Type B pancreatic cell (in vitro differentiated cells): ENCODE measurements around the gene UTS2R. TPM values are rescaled to one million over a fixed set of nuclear protein-coding genes. Genes with fewer than 3 reads are reported as not detected.

Experiments
- DNase-seq: peaks from one replicate; pipeline ENCODE4 v3.0.0; 2021; ENCODE audit warnings: mixed read lengths; ENCODE audit not compliant: unreplicated experiment; ENCODE audit errors: extremely low spot score
- H3K27ac Mint-ChIP-seq: 2 replicates; pipeline ENCODE4 v1.8.0; 2021; ENCODE audit warnings: mild to moderate bottlenecking, mixed read lengths
- H3K27me3 Mint-ChIP-seq: 2 replicates; pipeline ENCODE4 v1.8.0; 2021; ENCODE audit warnings: mixed read lengths
- H3K36me3 Mint-ChIP-seq: 2 replicates; pipeline ENCODE4 v1.8.0; 2021; ENCODE audit warnings: mixed read lengths
- H3K4me1 Mint-ChIP-seq: one replicate; pipeline ENCODE4 v1.8.0; 2021; ENCODE audit warnings: mixed read lengths; ENCODE audit not compliant: unreplicated experiment
- H3K4me3 Mint-ChIP-seq: 2 replicates; pipeline ENCODE4 v1.8.0; 2021; ENCODE audit warnings: mild to moderate bottlenecking, mixed read lengths
- H3K9me3 Mint-ChIP-seq: 2 replicates; pipeline ENCODE4 v1.8.0; 2021; ENCODE audit warnings: mixed read lengths
- total RNA-seq: library from RNA; stranded (reverse); gene quantifications from 2 replicates; pipeline ENCODE4 v1.2.1, GENCODE V29; 2021; ENCODE audit warnings: low replicate concordance
- TF ChIP-seq, protein P1 (sequence below): fragments of 200-600 bp; sonication (generic); conservative IDR thresholded peaks from 2 replicates; pipeline ENCODE4 v1.5.0; 2021; ENCODE audit warnings: antibody characterized with exemption, mild to moderate bottlenecking

Gene UTS2R
- total RNA-seq, 1 donor from 2014 or later: 0.97 TPM

DNA sequence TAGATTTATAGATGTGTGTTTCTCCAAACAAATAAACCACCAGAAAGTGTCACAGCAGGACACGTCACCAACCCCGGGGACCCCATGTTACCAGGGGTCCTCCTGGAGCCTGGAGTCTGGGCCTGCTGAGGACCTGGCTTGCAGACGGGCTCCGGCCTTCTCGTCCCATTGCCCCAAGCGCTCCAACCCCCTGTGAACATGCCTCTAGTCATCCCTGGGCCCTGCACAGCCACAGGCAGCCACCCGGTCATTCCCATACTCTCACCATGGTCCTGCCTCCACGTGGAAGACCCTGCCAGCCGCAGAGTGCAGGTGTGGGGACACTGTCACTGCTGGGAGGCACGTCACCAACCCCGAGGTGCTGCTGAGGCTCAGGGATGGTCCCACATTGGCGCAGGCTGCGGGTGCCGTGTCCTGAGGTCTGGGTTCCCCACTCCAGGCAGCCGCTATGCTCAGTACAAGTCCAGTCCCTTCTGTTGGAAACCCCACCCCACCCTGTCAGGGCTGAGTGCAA, 42.5 kb upstream of the UTS2R start:
- H3K9me3 Mint-ChIP-seq: no peaks in the 10 kb centered on the region
- DNase-seq: no peak
- peak overlapping the region; percentile 48 for H3K27ac Mint-ChIP-seq
- no peak overlapping the region for H3K4me3 Mint-ChIP-seq
- peaks cover 10% of the 10 kb centered on the region for H3K4me1 Mint-ChIP-seq
- TF ChIP-seq, protein P1, sequence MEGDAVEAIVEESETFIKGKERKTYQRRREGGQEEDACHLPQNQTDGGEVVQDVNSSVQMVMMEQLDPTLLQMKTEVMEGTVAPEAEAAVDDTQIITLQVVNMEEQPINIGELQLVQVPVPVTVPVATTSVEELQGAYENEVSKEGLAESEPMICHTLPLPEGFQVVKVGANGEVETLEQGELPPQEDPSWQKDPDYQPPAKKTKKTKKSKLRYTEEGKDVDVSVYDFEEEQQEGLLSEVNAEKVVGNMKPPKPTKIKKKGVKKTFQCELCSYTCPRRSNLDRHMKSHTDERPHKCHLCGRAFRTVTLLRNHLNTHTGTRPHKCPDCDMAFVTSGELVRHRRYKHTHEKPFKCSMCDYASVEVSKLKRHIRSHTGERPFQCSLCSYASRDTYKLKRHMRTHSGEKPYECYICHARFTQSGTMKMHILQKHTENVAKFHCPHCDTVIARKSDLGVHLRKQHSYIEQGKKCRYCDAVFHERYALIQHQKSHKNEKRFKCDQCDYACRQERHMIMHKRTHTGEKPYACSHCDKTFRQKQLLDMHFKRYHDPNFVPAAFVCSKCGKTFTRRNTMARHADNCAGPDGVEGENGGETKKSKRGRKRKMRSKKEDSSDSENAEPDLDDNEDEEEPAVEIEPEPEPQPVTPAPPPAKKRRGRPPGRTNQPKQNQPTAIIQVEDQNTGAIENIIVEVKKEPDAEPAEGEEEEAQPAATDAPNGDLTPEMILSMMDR: no peak
- no peaks in the 10 kb centered on the region for H3K36me3 Mint-ChIP-seq
- peaks cover 5% of the 10 kb centered on the region for H3K27me3 Mint-ChIP-seq

DNA sequence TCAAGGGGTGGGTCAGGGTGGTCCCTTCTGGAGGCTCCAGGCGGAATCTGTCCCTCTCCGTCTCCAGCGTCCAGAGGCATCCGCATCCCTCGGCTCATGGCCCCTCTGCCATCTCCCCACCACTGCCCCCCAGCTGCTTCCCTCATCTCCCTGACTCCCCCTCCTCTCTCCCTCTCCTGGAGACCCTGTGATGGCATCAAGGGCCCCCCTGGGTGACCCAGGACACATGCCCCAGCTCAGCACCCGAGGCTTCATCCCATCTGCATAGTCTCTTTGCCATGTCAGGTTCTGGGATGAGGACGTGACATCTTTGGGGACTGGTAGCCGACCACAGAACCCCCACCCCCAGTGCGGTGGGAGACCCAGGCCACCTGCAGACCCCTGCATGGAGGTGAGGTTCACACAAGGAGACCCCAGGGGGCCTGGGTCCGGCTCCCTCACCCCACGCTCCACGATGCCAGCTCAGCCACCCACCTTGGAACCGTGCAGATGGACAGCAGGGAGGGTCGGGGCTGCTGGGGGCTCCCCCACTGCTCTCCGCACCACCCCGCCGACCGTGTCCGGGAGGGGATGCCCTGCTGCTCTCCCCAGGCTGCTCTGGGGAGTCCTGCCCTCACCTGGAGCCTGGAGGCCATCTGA, 41.8 kb upstream of the UTS2R start:
- H3K27ac Mint-ChIP-seq: no peak overlapping the region
- H3K36me3 Mint-ChIP-seq: no peaks in the 10 kb centered on the region
- TF ChIP-seq, protein P1: no peak
- H3K27me3 Mint-ChIP-seq: peaks cover 5% of the 10 kb centered on the region
- no peak for DNase-seq
- peaks cover 10% of the 10 kb centered on the region for H3K4me1 Mint-ChIP-seq
- no peak overlapping the region for H3K4me3 Mint-ChIP-seq
- no peaks in the 10 kb centered on the region for H3K9me3 Mint-ChIP-seq

DNA sequence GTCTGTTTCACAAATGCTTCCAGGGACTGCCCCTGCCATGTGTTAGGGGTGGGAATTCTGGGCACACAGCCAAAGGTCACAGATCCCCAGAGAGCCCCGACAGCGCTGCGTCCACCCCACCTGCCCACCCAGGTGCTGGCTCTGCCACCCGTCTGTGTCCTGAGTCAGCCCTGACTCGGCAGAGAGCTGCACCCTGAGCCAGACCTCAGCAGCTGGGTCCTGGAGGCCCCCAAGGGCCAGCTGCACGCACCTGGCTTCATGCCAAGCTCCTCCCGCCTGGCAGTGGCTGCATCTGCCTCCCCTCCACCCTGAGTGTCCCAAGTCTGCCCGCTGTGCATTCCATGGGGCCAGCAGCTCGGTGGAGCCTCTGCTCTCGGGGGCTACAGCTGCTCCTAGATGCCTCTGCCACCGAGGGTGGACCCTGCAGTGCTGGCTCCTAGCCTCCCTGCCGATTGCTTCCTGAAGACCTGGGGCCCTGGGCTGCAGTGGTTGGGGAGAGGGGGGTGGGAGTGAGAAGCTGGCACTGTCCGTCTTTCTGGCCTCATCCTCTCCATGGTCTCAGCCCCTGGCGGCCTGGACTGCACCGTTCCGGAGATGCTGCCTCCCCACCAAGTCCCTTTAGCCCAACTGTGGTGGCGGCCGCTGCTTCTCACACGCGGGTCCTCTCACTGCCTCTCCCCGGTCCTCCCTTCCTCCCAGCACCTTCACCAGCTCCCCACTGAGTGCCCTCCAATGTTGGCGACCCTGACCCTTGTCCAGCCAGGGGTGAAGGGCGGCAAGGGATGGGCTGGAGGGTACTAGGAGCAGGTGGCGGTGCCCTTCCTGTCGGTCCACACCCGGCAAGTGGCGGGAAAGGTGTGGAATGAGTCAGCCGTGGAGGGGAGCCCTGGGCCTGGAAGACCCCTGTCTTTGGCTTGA, 41.0 kb upstream of the UTS2R start:
- Mint-ChIP-seq H3K9me3 (no peaks in the 10 kb centered on the region), H3K27me3 (peaks cover 11% of the 10 kb centered on the region), H3K27ac (no peak overlapping the region), H3K36me3 (no peaks in the 10 kb centered on the region), H3K4me1 (peaks cover 17% of the 10 kb centered on the region), H3K4me3 (peak overlapping the region; percentile 36)
- no peak for DNase-seq
- TF ChIP-seq, protein P1: no peak

DNA sequence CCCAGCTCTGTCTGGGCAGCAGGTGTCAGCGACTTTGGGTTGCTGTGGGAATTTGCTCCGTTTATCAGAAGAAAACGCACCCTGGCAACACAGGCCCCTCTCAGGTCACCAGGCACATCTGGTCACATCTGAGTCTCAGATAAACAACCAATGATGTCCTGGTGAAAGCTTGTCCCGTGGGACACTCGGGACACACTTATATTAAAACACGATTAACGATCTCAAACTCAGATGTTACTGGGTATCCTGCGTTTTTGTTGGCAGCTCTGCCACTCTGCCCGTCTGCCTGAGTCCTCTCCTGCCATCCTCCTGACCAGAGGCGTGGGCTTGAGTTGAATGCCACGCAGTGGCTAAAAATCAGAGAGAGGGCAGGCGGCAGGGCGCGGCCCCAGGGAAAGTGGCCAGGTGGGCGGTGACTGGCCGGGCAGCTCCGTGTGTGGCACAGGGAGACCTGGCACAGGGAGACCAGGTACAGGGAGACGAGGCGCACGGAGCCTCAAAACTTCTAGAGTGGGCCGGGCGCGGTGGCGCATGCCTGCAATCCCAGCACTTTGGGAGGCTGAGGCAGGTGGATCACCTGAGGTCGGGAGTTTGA, 40.1 kb upstream of the UTS2R start:
- TF ChIP-seq, protein P1: no peak
- Mint-ChIP-seq H3K27me3 (peaks cover 11% of the 10 kb centered on the region), H3K27ac (no peak overlapping the region), H3K36me3 (no peaks in the 10 kb centered on the region), H3K4me3 (no peak overlapping the region), H3K9me3 (no peaks in the 10 kb centered on the region), H3K4me1 (peaks cover 23% of the 10 kb centered on the region)
- DNase-seq: no peak

DNA sequence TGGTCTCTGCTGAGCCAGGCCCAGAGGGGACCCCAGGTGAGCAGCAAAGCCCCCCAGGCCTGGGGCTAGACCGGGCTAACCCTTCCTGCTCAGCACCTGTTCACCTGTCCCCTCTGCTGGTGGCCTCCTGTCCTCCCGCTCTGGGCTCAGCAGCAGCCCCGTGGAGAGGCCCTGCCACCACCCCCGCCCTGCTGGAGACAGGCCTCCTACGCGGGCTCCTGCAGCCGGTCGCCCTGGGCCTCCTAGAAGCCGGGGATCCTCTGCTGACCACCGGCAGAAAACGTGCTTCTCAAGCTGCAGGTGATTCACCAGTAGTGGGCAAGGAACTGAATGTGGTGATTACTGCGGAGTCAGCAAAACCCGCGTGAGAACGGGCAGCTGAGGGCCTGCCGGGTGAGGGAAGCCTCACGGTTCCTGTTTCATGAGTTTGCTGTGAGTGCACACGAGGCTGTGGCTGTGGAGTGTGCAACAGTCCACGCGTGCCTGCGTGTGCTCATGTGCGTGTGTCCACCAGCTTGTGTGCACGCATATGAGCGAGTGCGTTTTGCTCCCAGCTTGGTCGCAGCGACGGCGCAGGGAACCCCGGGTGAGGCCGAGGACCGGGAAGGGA, 38.8 kb upstream of the UTS2R start:
- Mint-ChIP-seq H3K27me3 (peaks cover 11% of the 10 kb centered on the region), H3K4me3 (peak overlapping the region; percentile 84), H3K9me3 (no peaks in the 10 kb centered on the region), H3K36me3 (no peaks in the 10 kb centered on the region), H3K27ac (peak overlapping the region; percentile 69), H3K4me1 (peaks cover 21% of the 10 kb centered on the region)
- DNase-seq: no peak
- TF ChIP-seq, protein P1: no peak
